ENCODE results near the gene VWC2L. TPM values are rescaled to one million over a fixed set of nuclear protein-coding genes. Genes with fewer than 3 reads are reported as not detected.
A peak's percentile ranks its signal among the peaks of the same experiment; 100 is the strongest.

VWC2L gene
- total and polyA plus RNA-seq, 2 experiments from 2014 or later: not detected

DNA sequence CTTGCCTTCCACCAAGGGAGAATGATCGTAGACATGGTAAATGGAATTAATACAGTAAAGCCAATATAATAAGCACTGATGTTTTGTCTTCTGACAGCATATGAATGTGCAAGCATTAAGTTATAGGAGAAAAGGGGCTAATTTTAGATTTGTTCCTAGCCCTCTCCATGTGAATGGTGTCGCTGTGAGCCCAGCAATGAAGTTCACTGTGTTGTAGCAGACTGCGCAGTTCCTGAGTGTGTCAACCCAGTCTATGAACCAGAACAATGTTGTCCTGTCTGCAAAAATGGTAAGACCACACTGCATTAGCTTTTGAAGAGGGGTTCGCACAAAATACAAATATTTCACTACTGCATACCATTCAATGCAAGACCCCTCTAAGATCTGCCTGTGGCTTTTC lies 25.6 kb downstream of the VWC2L start:
- Histone ChIP-seq H3F3A (ENCODE audit: insufficient read depth) (no peaks in the 10 kb centered on the region), H3K9ac (no peak overlapping the region), H3K79me2 (ENCODE audit: insufficient read depth) (no peaks in the 10 kb centered on the region), H3K36me3 (ENCODE audit: low read depth) (no peaks in the 10 kb centered on the region), H3K27me3 (replicated peaks; ENCODE audit: insufficient read depth) (no peaks in the 10 kb centered on the region), H3K4me2 (ENCODE audit: unreplicated experiment) (no peak overlapping the region), H4K20me1 (ENCODE audit: insufficient read depth) (no peaks in the 10 kb centered on the region), H3K9me2 (ENCODE audit: insufficient read depth) (no peaks in the 10 kb centered on the region), H2AFZ (no peak overlapping the region), H3K27ac (no peak overlapping the region), H3K9me3 (ENCODE audit: low read depth) (no peaks in the 10 kb centered on the region), H3K4me3 (no peak overlapping the region), H3K4me1 (ENCODE audit: insufficient read depth) (no peaks in the 10 kb centered on the region)
- WGBS, 2 experiments (ENCODE audit: low coverage in 1 of 2, low lambda C conversion rate in 2 of 2, missing lambda C conversion rate in 2 of 2): 59 to 64% methylated on average over 4 of the region's 4 CpGs
- in situ Hi-C loops (cut with MboI): no loop called here
- no peak for DNase-seq
- TF ChIP-seq EZH2phosphoT487 (IDR thresholded peaks at IDR 0.05; ENCODE audit: insufficient read depth, low read depth) (no peak), EZH2 (IDR thresholded peaks at IDR 0.05; ENCODE audit: insufficient read depth, poor library complexity, severe bottlenecking) (no peak)

DNA sequence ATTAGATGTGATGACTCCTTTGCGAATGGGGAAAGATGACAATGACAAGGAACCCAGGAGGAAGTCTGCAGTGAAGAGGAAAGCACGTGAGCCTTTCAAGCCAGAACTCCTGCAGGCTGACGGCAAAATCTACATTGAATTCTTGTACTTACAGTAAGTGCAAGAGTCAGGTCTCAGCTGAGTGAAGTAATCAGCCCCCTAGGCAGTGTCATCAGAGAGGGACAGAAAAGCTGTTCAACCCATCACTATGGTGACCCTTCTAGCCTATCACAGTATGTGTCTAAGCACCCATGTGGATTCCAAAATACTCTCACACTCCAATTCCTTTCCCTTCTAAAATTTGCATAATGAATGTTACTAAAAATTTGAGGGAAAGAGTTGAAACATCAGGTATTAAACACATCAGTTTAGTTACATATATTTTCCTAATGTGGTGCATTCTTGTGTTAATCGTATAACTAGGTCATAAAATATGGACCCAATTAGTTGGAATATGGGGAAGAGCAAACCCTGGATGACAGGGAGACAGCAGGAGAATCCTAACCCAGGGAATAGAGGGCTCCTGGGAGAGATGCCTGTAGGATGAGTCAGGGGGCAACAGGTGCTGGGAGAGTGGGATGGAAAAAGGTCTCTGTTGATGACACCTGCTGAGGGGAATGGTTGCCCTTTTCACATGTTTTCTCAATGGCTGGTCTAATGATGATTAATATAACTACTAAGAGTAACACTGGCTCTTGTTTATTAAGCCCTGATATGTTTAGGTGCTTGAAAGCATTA lies 39.5 kb downstream of the VWC2L start:
- Histone ChIP-seq H3K36me3 (ENCODE audit: low read depth) (no peaks in the 10 kb centered on the region), H3K4me1 (ENCODE audit: insufficient read depth) (no peaks in the 10 kb centered on the region), H2AFZ (no peak overlapping the region), H3K79me2 (ENCODE audit: insufficient read depth) (no peaks in the 10 kb centered on the region), H3K4me3 (no peak overlapping the region), H3K27me3 (replicated peaks; ENCODE audit: insufficient read depth) (no peaks in the 10 kb centered on the region), H3K9me3 (ENCODE audit: low read depth) (no peaks in the 10 kb centered on the region), H3F3A (ENCODE audit: insufficient read depth) (no peaks in the 10 kb centered on the region), H3K9me2 (ENCODE audit: insufficient read depth) (no peaks in the 10 kb centered on the region), H4K20me1 (ENCODE audit: insufficient read depth) (no peaks in the 10 kb centered on the region), H3K4me2 (ENCODE audit: unreplicated experiment) (no peak overlapping the region), H3K27ac (no peak overlapping the region), H3K9ac (no peak overlapping the region)
- TF ChIP-seq EZH2 (IDR thresholded peaks at IDR 0.05; ENCODE audit: insufficient read depth, poor library complexity, severe bottlenecking): no peak
- no peak for TF ChIP-seq EZH2phosphoT487 (IDR thresholded peaks at IDR 0.05; ENCODE audit: insufficient read depth, low read depth)
- in situ Hi-C loops (cut with MboI): no loop called here
- WGBS, 2 experiments (ENCODE audit: low coverage in 1 of 2, low lambda C conversion rate in 2 of 2, missing lambda C conversion rate in 2 of 2): 35 to 42% methylated on average over 4 of the region's 4 CpGs
- no peak for DNase-seq

DNA sequence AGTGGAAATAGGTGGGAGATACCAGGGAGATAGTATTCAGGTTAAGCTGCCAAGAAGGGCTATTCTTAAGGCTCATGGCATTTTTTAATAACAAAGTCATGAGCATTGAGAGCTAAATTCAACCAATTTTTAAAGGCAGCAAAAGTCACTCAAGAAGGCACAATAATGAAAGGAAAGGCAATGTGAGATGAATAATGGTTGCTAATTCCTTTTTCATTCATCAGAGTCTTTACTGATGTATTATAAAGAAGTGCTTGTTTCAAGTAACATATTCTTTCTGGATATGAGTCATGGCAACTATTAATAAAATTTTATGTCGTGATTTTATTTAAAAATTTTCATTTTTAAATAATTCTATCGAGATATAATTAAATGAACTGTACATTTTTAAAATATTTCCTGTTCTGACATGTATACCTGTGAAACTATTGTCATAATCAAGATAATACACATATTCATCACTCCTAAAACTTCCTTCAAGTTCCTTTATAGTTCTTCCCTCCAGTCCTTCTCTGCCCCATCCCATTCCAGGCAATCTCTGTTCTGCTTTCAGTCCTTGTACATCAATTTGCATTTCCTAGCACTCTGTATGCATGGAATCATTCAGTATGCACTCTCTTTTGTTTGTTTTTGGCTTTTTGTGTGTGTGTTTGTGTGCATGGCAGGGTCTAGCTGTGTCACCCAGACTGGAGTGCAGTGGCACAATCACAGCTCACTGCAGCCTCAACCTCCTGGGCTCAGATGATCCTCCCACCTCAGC lies 40.8 kb downstream of the VWC2L start:
- Histone ChIP-seq H3K9ac (no peak overlapping the region), H3K4me1 (ENCODE audit: insufficient read depth) (no peaks in the 10 kb centered on the region), H3K4me3 (no peak overlapping the region), H3K4me2 (ENCODE audit: unreplicated experiment) (no peak overlapping the region), H3F3A (ENCODE audit: insufficient read depth) (no peaks in the 10 kb centered on the region), H3K9me2 (ENCODE audit: insufficient read depth) (no peaks in the 10 kb centered on the region), H3K9me3 (ENCODE audit: low read depth) (no peaks in the 10 kb centered on the region), H4K20me1 (ENCODE audit: insufficient read depth) (no peaks in the 10 kb centered on the region), H3K27me3 (replicated peaks; ENCODE audit: insufficient read depth) (no peaks in the 10 kb centered on the region), H3K27ac (no peak overlapping the region), H2AFZ (no peak overlapping the region), H3K36me3 (ENCODE audit: low read depth) (no peaks in the 10 kb centered on the region), H3K79me2 (ENCODE audit: insufficient read depth) (no peaks in the 10 kb centered on the region)
- no peak for DNase-seq
- 2 to 4% methylated on average over 2 of the region's 2 CpGs for WGBS, 2 experiments (ENCODE audit: low coverage in 1 of 2, low lambda C conversion rate in 2 of 2, missing lambda C conversion rate in 2 of 2)
- in situ Hi-C loops (cut with MboI): no loop called here
- no peak for TF ChIP-seq EZH2phosphoT487 (IDR thresholded peaks at IDR 0.05; ENCODE audit: insufficient read depth, low read depth)
- no peak for TF ChIP-seq EZH2 (IDR thresholded peaks at IDR 0.05; ENCODE audit: insufficient read depth, poor library complexity, severe bottlenecking)

DNA sequence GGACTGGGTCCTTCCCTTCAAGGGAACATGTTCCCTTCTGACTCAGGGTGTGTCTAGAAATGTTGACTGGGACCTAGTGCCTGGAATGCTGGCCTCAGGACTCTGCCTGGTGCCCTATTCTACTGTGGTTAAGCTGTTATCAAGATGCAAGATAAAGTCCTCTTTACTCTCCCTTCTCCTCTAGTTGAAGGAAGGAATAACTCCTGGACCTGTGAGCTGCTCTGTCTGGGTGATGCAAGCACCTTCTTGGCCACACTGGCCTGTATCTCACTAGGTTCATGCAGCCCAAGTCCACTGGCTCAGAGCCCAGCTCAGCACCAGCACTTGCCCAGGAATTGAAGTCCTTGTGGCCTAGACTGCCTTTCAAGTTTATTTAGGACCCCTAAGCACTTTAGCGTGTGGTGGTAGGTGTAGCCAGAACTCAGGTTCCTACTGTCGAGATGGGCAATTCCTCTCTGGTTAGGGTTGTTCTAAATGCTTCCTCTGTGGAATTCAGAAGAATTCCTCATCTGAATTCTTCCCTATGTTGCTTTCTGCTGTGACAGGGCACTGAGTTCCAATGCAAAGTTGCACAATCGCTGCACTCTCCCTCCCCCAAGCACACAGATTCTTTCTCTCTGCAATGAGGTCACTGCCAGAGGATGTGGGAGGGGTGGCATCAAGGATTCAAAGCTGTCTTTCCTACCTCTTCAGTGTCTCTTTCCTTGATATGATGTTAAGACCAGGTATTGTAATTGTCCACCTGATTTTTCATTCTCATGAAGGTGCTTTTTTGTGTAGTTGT lies 54.7 kb downstream of the VWC2L start:
- no peaks in the 10 kb centered on the region for H4K20me1 ChIP-seq (ENCODE audit: insufficient read depth)
- peak; percentile 71 for DNase-seq
- in situ Hi-C loops (cut with MboI): no loop called here
- no peak overlapping the region for H3K4me3 ChIP-seq
- no peaks in the 10 kb centered on the region for H3K27me3 ChIP-seq (replicated peaks; ENCODE audit: insufficient read depth)
- H3K4me2 ChIP-seq (ENCODE audit: unreplicated experiment): no peak overlapping the region
- H3K9me3 ChIP-seq (ENCODE audit: low read depth): no peaks in the 10 kb centered on the region
- no peaks in the 10 kb centered on the region for H3K9me2 ChIP-seq (ENCODE audit: insufficient read depth)
- H3K36me3 ChIP-seq (ENCODE audit: low read depth): no peaks in the 10 kb centered on the region
- no peak overlapping the region for H3K9ac ChIP-seq
- H3K4me1 ChIP-seq (ENCODE audit: insufficient read depth): peaks cover 9% of the 10 kb centered on the region
- no peaks in the 10 kb centered on the region for H3K79me2 ChIP-seq (ENCODE audit: insufficient read depth)
- 31 to 54% methylated on average over 3 of the region's 3 CpGs for WGBS, 2 experiments (ENCODE audit: low coverage in 1 of 2, low lambda C conversion rate in 2 of 2, missing lambda C conversion rate in 2 of 2)
- H3F3A ChIP-seq (ENCODE audit: insufficient read depth): 0 out of 2 replicates have a peak, but pooled peaks cover 6% of the 10 kb centered on the region
- H2AFZ ChIP-seq: peak overlapping the region; percentile 58; the same call in 1 of the 2 replicates
- TF ChIP-seq EZH2 (IDR thresholded peaks at IDR 0.05; ENCODE audit: insufficient read depth, poor library complexity, severe bottlenecking): no peak
- TF ChIP-seq EZH2phosphoT487 (IDR thresholded peaks at IDR 0.05; ENCODE audit: insufficient read depth, low read depth): no peak
- H3K27ac ChIP-seq: peak overlapping the region; percentile 29
